HG03175 (cell line): ENCODE results near the gene HES1.

Experiments
- ATAC-seq: cut with Tn5 transposase; IDR thresholded peaks from one replicate; pipeline ENCODE4 v1.9.1; 2021; ENCODE audit warnings: mild to moderate bottlenecking, moderate library complexity; ENCODE audit not compliant: unreplicated experiment

Gene HES1

DNA sequence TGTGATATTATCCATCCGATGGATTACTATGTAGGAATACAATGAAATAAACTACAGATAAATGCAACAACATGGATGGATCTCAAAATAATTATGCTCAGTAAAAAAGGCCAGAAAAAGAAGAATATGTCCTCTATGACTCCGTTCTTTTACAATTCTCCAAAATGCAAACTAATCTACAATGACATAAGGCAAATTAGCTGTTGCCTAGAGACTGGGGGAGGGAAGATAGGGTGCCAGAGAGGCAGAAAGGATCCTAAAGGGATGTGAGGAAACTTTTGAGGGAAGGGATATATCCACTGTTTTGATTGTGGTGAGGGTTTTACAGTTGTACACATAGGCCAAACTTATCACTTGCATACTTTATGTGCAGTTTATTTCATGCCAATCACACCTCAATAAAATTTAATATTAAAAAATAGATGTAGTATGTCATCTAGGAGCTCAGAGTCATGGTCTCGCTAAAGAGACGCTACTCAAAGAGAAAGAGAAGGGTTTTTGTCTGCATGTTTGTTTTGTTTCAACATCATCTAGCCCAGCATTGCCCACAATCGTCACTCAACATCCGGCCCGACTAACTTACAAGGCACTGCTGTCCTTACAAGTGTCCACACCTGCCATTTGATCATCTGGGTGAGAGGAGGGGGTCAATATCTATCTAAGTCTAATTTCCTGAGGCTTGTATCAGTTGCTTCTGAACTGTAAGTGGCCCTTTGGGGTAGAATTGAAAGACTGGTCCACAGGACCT, 29.5 kb downstream of the HES1 start:
- no peak for ATAC-seq

DNA sequence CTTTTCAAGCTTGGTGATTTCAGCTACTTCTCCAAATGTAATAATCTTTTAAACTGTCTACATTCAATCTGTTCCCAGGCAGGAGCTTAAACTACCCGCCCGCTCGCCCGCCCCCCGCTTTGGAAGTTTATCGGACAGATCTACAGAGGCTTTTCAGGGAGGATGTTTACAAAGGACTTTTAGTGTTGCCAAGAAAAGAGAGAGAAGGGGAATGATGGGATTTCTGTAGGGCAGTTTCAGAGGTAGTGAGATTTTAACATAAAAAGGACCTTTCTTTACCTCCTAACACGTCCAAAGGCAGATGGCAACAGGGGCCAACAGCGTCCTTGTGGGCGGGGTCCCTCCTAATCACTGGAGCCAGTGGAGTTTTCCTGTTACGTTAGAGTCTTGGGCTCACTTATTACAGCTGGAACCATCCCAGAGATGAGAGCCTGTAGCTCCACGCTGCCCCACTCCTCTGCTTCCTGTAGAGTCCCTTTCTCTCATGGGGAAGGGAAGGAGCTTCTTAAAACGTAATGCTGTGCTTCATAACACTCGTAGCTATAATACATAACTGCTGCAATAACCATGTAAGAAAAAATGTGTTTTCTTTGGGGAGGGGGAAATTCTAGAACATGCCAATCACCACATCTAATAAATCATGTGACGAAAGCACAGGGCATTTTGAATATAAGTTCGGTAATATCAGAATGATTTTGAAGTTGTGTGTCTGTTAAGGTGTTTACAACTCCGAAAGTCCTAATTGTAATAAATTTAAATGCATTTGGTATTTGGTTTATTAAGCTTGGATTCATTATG, 30.9 kb downstream of the HES1 start:
- no peak for ATAC-seq

DNA sequence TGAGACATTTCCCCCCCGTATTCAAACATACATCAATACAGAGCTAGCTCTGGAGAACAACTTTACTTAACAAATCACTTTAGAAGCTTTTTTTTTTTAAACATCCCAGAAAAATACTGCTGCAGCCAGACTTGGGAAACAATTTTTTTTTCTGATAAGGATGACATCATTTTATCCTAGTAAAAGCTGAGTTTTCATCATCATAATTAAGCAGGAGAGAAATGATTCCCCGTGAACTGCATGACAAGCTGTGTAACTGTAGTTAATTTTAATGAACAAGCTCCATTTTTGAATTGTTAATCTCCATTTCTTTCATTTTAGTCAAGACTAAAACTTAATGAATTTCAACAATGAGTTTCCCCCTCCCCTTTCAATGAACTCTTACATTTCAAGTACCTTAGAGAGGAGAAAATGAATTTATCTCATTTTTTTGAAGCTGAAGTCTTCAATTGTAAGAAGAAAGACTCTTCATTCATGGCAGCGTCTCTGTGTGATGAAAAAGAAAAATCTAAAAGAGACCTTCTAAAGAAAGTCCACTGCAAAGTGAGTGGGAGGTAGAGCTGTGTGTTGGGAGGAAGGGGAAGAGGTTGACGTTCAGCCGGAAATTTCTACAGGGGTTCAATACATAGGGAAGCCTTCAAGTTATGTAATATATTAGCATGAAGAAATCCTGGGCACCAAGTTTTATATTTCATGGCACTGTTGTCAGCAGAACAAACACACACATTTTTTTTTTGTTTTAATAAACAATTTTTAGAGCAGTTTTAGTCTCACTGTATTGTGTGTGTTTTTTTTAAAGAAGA, 31.7 kb downstream of the HES1 start:
- no peak for ATAC-seq

DNA sequence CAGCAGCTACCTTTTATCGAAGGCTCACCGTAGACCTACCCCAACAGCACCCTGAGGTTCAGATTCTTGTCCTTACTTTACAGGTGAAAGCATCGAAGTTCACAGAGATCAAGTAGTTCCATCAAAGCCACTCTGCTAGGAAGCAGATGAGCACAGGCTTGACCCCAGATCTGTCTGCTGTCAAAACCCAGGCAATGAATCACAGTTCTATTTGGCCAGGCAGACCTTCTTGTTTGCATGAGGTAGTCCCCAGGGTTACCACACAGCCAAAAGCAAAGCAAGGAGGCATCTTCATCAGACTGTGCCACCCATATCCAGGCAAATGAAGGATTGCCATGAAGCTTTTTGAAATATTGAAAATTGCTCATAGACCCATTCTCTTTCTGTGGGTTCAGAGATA, 33.0 kb downstream of the HES1 start:
- ATAC-seq, result no peak

DNA sequence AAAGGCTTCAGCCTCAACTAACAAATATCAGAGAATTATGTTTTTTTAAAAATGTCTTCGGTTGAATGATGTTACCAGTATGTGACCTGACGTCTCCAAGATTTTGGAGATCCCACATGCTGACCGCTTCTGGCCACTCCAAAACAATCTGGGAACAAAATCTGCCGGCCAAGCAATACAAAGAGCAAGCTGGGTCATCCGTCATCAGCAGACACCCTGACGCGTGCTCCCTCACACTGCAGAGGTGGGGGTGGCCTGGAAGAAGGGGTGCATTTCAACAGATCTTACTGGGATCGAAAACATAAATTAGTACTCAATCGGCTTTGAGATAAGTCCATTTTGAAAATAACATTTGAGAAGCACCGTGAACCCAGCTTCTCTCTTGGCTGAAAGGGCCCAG, 33.6 kb downstream of the HES1 start:
- ATAC-seq, result no peak

DNA sequence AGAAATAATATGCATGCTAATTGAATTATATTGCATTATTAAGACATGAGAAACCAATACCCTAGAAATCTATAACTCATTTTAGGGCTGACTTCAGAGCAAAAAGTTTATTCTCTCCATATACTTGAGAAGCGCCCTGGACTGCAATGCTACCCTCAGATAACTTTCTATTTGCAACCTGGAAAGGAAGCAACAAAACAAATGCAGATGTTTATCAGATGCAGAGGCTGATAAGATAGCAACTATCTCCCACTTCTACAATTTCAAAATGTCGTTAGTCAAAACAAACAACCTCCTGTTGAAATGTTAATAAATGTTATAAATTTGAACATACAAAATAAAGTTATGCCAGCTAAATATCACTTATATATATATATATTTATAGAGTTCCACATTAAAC, 34.8 kb downstream of the HES1 start:
- no peak for ATAC-seq

DNA sequence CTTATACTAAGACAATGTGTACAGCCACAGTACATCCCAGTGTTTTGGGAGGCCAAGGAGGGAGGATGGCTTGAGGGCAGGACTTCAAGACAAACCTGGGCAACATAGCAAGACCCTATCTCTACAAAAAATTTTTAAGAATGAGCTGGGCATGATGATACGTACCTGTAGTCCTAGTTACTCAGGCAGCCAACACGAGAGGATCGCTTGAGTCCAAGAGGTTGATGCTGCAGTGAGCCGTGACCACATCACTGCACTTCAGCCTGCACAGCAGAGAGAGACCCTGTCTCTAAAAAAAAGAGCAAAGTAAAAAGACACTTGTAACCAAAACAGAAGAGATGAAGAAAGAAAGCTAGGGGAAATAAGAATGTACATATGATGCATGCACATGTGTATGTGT, 38.5 kb downstream of the HES1 start:
- ATAC-seq, result no peak

DNA sequence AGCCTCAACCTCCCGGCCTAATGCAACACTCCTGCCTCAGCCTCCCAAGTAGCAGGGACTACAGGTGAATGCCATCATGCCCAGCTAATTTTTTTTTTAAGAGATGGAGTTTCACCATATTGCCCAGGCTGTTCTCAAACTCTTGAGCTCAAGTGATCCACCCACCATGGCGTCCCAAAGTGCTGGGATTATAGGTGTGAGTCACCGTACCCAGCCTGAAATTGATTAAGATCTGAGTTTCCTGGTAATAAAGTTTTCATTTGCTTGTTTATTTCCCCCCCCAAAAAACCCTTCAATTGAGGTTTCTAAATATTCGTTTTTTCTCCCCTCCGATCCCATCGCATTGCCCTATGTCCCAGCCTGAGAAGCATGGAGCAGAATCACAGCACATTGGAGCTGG, 39.0 kb downstream of the HES1 start:
- ATAC-seq, result no peak

DNA sequence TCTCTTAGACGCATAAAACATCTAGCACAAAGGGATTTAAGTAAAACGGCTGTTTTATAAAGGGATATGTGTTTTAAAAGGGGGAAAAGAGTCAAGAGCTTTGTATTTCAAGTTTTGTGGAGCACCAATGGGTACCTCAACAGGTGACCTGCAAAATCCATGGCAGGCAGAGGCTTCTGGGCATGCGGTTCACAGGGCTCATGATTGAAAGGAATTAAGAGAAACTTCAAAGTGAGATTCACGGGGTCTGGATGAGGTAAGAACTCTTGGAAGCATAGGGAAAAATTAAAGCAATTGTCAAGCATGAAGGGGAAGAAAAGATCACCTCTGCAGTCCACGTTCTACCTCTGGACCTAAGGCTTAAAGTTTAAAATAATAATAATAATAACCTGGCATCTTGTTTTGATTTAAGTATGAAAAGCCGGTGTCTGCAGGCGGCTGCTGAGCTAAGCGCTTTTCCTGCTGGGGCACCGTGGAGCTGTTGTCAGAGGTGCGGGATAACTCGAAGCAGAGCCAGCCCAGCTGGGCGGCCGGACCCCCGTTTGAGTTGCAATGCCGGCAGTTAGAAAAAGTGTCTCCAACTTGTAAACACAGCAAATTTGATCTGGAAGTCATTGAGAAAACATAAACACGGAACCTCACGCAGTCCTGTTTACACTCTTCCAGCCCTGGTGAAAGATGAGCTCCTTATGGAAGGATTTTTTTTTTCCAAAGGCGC, 40.5 kb downstream of the HES1 start:
- no peak for ATAC-seq

DNA sequence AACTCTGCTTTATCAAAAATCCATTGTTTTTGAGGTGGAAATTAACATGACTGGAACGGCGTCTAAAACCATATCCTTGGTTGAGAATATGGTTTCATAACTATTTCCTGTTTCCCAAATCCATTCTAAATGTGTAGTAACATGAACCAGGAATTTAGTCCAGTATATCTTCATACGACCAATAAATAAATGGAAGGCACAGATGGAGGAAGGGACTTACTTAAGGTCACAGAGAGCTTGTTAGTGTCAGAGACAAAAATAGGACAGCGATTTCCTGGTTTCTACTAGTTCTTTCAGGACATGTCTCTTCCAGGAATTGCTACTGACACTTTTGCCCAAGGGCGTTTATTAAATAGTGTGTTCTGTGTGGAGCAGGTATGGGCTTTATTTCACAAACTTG, 41.2 kb downstream of the HES1 start:
- ATAC-seq, result no peak

DNA sequence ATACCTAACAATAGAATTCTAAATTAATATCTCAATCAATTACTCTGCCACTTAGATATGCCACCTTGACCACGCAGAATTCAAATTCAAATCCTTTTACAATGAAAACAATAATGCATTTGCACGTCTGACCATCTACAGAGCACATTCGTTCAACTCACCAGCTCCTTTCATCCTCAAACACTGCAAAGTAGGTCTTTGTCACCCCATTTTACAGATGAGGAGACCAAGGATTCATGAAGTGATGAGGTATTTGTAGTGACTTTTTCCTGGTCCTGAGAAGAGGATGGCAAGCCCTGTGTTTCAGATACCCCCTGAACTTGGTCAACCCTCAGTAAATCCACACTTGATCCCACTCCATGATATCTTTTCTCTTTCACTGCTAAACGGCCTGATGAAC, 42.2 kb downstream of the HES1 start:
- ATAC-seq, result no peak

DNA sequence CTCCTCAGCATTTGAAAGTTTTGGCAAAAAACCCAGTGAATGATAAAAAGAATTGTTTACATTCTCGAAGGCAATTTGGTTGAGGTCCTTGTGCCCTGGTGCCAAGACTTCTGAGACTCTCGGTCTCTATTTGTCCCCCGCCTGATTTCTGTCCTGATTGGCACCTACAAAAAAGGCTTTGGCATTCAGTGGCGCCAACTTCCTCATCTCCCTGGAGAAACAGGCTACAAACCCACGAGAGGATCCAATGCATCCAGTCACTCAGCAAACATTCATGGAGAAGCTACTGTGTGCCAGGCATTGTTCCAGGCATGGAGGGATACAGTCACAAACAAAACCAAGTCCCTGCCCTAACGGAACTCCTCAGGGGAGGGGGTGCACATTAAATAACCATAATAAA, 42.7 kb downstream of the HES1 start:
- no peak for ATAC-seq

DNA sequence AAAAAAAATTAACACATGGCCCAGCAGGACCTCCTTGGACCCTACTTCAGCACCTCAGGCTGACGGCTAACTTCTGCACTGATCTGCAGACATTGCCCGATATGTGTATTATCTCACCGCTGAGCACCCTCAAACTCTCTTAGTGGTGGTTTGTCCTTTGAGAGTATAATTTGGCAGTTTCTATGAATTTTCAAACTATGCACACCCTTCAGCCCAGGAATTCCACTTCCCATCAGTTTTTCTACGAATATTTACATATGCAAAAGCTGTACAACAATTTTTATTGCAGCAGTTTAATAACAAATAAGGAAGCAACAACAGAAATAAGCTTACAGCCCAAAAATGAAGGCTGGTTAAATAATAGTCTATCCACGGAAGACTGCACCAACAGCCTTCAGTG, 44.6 kb downstream of the HES1 start:
- ATAC-seq, result no peak

DNA sequence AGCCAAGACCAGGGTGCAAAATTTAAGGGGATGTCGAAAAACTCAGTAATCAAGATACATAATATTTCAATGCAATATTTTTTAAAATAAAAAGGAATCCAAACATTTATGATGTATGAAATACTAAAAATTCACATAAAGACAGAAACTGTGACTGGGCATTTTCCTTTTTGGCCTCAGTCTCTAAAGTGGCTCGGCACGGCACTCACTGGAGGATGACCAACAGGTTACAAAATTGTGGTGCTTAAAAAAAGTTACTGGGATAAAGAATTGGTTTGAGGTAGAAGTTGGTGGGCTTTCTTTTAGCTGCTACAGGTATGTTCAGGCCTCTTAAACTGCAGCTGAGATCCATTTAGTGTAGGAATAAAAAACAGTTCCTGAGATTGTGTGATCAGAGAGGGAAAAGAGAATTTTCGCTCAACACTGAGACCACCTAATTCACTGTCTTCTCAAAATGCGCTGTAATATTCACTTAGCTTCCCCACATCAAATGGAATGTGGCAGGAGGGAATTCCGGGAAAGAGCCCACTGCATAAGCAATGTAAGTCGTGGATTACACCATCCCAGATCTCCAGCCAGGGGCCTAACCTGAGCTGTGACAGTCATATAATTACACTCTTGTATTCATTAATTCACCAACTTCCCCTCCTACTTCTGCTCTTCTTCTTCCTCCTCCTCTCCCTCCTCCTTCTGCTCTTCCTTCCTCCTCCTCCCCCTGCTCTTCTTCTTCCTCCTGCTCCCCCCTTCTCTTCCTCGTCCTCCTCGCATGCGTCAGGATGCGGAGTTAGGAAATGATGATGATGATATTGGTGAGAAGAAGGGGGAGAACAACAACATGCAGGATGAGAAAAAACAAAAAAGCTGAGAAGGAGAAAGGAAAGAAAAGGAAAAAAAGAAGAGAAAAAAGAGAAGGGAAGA, 45.9 kb downstream of the HES1 start:
- ATAC-seq, result no peak

DNA sequence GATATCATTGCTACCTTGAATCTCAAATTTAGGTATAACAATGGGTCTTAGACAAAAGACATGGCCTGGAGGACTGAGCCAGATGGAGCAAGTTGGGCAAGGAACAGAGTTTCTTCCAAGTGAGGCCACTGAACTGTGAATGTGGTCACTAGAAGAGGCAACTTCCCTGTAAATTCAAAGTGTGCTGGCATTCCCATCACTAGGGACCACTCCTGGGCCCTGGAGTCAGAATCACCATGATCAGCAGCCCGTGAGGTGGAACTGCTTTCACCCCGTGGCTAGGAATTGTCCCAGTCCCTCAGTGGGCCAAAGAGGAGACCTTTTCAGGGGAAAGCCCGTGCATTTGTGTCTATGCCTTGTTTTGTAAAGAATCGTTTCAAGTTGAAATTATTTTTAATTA, 47.3 kb downstream of the HES1 start:
- ATAC-seq, result no peak

DNA sequence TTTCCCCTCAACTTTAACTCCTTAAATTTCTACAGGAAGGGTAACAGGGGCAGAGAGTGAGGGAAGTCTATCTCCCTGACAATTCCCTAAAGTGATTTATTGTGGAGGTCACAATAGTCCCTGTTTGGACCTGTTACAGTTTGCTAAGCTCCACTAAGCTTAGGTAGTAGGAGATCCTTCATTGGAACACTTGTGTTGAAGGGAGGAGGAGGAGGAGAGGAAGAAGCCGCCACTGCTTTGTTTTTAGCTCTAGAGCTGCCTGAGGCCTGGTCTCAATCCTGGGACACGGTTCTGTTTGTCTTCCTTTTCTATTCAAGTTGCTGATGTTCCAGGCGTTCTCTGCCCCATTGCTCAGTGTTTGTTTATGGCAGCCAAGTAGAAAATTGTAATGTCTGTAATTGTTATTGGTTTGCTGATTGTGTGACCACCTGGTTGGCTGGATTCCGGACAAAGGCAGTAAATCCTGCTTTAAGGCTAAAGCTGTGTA, 48.4 kb downstream of the HES1 start:
- ATAC-seq, result no peak

DNA sequence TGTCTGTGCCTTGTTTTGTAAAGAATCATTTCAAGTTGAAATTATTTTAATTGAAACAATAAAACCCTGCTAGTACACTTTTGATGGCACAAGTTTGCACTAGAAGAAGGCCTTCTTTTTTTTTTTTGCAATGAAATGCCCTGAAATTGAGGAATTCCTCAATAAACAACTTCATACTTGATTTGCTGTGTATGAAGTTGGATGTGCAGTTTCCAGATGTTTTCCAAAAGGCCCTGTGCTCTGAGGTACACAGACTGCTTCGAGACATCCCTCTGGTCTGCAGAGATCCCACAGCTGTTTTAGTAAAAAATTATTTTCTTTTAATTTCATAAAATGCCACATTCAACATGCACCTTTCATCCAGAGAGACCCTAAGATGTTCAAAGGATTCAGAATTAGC, 48.9 kb downstream of the HES1 start:
- no peak for ATAC-seq

DNA sequence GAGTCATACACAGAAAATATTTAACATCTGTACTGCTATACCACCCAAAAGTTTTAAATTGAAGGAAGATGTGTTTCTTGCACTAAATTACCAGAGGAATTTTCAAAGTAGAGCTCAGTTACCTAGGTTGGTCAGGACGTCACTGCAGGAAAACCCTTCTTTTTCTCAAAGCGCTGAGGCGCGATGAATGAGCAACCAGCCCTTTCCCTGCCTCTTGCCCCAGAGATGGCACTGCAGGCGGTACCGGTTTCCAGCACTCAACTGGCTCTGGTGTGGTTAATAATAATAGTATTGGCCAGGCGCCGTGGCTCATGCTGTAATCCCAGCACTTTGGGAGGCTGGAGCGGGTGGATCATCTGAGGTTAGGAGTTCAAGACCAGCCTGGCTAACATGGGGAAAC, 49.3 kb downstream of the HES1 start:
- ATAC-seq, result no peak

DNA sequence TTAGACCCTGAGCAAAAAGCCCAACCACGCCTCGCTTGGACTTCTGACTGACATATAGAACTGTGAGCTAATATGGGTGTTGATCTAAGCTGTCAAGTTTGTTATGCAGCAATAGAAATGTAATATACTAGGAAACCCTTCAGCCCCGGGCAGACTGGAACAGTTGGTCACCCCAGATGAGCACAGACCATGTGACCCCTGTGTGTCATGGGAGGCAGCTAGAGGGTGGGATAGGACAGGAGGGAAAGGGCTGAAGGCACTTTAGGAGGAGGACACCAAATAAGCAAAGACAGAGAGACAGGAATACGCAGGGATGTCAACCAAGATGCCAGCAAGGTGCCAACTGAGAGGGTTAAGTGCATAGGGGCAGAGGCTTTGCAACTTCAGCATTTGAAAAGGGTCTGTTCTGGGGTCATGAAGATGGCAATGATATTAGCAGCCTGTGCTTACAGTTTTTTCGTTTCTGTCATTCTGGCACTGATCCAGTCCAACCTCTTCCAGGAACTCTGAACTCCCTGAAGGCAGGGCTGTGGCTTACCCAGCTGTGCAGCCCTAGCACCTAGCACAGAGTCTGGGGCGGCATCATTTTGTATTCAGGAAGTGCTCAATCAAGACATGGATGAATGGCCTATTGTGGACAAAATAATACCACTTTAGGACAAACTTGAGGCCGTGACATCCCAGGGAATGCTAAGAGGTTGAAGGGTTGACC, 51.4 kb downstream of the HES1 start:
- ATAC-seq, result no peak
